HG03354 (cell line): Measurements from ENCODE around the gene SLX1A.
"Not testable (repeated sequence)": the region's sequence is repeated elsewhere in the genome, so short reads cannot be mapped to it uniquely, and the experiment has no call there.

Experiments
- ATAC-seq: cut with Tn5 transposase; IDR thresholded peaks from one replicate; pipeline ENCODE4 v1.9.1; 2021; ENCODE audit warnings: mild to moderate bottlenecking; ENCODE audit not compliant: unreplicated experiment, poor library complexity, severe bottlenecking

The SLX1A gene

GRCh38 chr16:30183233-30184095, 10.2 kb upstream of the SLX1A start, which contains the start of gene CORO1A:
Gene CORO1A, plus strand, starts transcription at chr16:30183602. Its CDS starts 1,608 bp downstream, at chr16:30185210.
- ATAC-seq, result peak; percentile 65

GRCh38 chr16:30184096-30184890, 9.4 kb upstream of the SLX1A start:
- ATAC-seq, result peak; percentile 2

- ATAC-seq, result no peak
Measured at GRCh38 chr16:30184891-30185682, 8.6 kb upstream of the SLX1A start.

GRCh38 chr16:30185683-30186421, 7.8 kb upstream of the SLX1A start:
- no peak for ATAC-seq

GRCh38 chr16:30186444-30186781, 7.3 kb upstream of the SLX1A start:
- no peak for ATAC-seq

GRCh38 chr16:30186782-30187555, 6.7 kb upstream of the SLX1A start:
- no peak for ATAC-seq

- no peak for ATAC-seq
Measured at GRCh38 chr16:30187556-30187865, 6.2 kb upstream of the SLX1A start.

- ATAC-seq, result no peak
Measured at GRCh38 chr16:30187971-30188561, 5.6 kb upstream of the SLX1A start.

GRCh38 chr16:30191158-30191557, 2.5 kb upstream of the SLX1A start:
- ATAC-seq, result not testable (repeated sequence)

GRCh38 chr16:30193098-30193497, 577 bp upstream of the SLX1A start:
- peak; percentile 18 for ATAC-seq

- peak; percentile 64 for ATAC-seq
Measured at GRCh38 chr16:30194172-30194925, 674 bp downstream of the SLX1A start.

GRCh38 chr16:30197001-30197400, 3.3 kb downstream of the SLX1A start:
- not testable (repeated sequence) for ATAC-seq

- ATAC-seq, result not testable (repeated sequence)
Measured at GRCh38 chr16:30199049-30199448, 5.4 kb downstream of the SLX1A start, which contains the start of gene SULT1A3. Gene SULT1A3, plus strand, starts transcription at chr16:30199255. Its CDS starts 1,474 bp downstream, at chr16:30200729.

GRCh38 chr16:30199608-30200343, 6.1 kb downstream of the SLX1A start:
- ATAC-seq, result not testable (repeated sequence)

GRCh38 chr16:30205541-30206236, 12.0 kb downstream of the SLX1A start:
- not testable (repeated sequence) for ATAC-seq

- not testable (repeated sequence) for ATAC-seq
Measured at GRCh38 chr16:30206252-30206651, 12.6 kb downstream of the SLX1A start.
